H1 (cell line): ENCODE measurements around the gene PSMC5. TPM values are rescaled to one million over a fixed set of nuclear protein-coding genes. Genes with fewer than 3 reads are reported as not detected.

Experiments
- CTCF ChIA-PET: fragments of 300-600 bp; sonication (Branson Sonifier 250); formaldehyde crosslinking; loops from one replicate; lab custom pipeline; 2021; ENCODE audit not compliant: partially characterized antibody; lab: Charles Lee
- POLR2A ChIA-PET: fragments of 300-600 bp; sonication (Branson Sonifier 250); formaldehyde crosslinking; loops from one replicate; lab custom pipeline; 2021; ENCODE audit warnings: inconsistent platforms; ENCODE audit not compliant: partially characterized antibody; lab: Charles Lee
- DNase-seq, 2 experiments: peaks; one replicate each; pipeline versions ENCODE4 v3.0.0 to v3.0.0-alpha.2; 2010 to 2022; ENCODE audit warnings: low spot score in 2 of 2, low read depth in 1 of 2, mixed read lengths in 1 of 2
- FAIRE-seq: peaks from 2 replicates; lab custom pipeline; 2011; peaks lifted over from hg19 to GRCh38; lab: Jason Lieb, UNC
- H2AFZ ChIP-seq: 2 replicates; pipeline ENCODE4 v1.8.1; 2012; ENCODE audit warnings: low read length, inconsistent platforms
- H2AK5ac ChIP-seq: 2 replicates; pipeline ENCODE4 v1.6.1; 2013; ENCODE audit warnings: low read depth, low read length
- H2BK120ac ChIP-seq: replicated peaks from 2 replicates; pipeline ENCODE3; 2013; ENCODE audit warnings: low read depth, low read length, inconsistent platforms
- H2BK12ac ChIP-seq: 2 replicates; pipeline ENCODE4 v1.6.1; 2013; ENCODE audit warnings: low read depth, low read length
- H2BK15ac ChIP-seq: 2 replicates; pipeline ENCODE4 v1.6.1; 2013; ENCODE audit warnings: low read length
- H2BK20ac ChIP-seq: 2 replicates; pipeline ENCODE4 v1.6.1; 2013; ENCODE audit warnings: low read length
- H2BK5ac ChIP-seq: 2 replicates; pipeline ENCODE4 v1.6.1; 2013; ENCODE audit warnings: low read depth, low read length
- H3K14ac ChIP-seq: 2 replicates; pipeline ENCODE4 v1.6.1; 2013; ENCODE audit warnings: inconsistent platforms; ENCODE audit not compliant: insufficient read length
- H3K18ac ChIP-seq: 2 replicates; pipeline ENCODE4 v1.6.1; 2013; ENCODE audit warnings: low read length; ENCODE audit errors: extremely low read depth
- H3K23ac ChIP-seq: 2 replicates; pipeline ENCODE4 v1.6.1; 2013; ENCODE audit warnings: inconsistent platforms; ENCODE audit not compliant: insufficient read length
- H3K23me2 ChIP-seq: 2 replicates; pipeline ENCODE4 v1.6.1; 2013; ENCODE audit warnings: low read depth, low read length
- H3K27ac ChIP-seq: 2 replicates; pipeline ENCODE4 v1.6.1; 2011; ENCODE audit warnings: low read depth, low read length, inconsistent platforms
- H3K27me3 ChIP-seq, 4 experiments: replicated peaks in 1 of 4; 1 replicate in 1 of 4; 2 replicates in 3 of 4; pipeline versions ENCODE4 v1.6.1 to v1.8.1; 2011 to 2013; ENCODE audit warnings: low read length in 3 of 4, mild to moderate bottlenecking in 3 of 4, inconsistent platforms in 2 of 4, mixed read lengths in 2 of 4, moderate library complexity in 1 of 4; ENCODE audit not compliant: control insufficient read depth in 3 of 4, insufficient read depth in 3 of 4; ENCODE audit errors: extremely low read depth in 1 of 4
- H3K36me3 ChIP-seq, 4 experiments: 2 replicates each; pipeline versions ENCODE4 v1.6.1 to v1.8.1; 2011 to 2013; ENCODE audit warnings: mild to moderate bottlenecking in 4 of 4, low read length in 3 of 4, moderate library complexity in 2 of 4, control low read depth in 1 of 4, inconsistent platforms in 1 of 4; ENCODE audit not compliant: insufficient read depth in 4 of 4, control insufficient read depth in 2 of 4
- H3K4ac ChIP-seq: replicated peaks from 2 replicates; pipeline ENCODE3; 2013; ENCODE audit warnings: low read length, low read depth, mixed read lengths, inconsistent platforms; ENCODE audit not compliant: insufficient read length
- H3K4me1 ChIP-seq, 4 experiments: replicated peaks in 1 of 4; 1 replicate in 1 of 4; 2 replicates in 3 of 4; pipeline versions ENCODE4 v1.6.1 to v1.8.1; 2011 to 2013; ENCODE audit warnings: low read length in 3 of 4, inconsistent platforms in 2 of 4, mixed read lengths in 1 of 4; ENCODE audit not compliant: insufficient read depth in 4 of 4, control insufficient read depth in 3 of 4
- H3K4me2 ChIP-seq, 2 experiments: 2 replicates each; pipeline versions ENCODE4 v1.6.1 to v1.8.1; 2011 to 2013; ENCODE audit warnings: low read depth in 2 of 2, low read length in 2 of 2, control low read depth in 1 of 2, inconsistent platforms in 1 of 2, mild to moderate bottlenecking in 1 of 2; ENCODE audit not compliant: insufficient read depth in 1 of 2
- H3K4me3 ChIP-seq, 4 experiments: fragments of 200-600, 300-600 bp in 1 of 4; sonication (generic), shearing (Covaris generic), sonication (Bioruptor Twin) in 1 of 4; 2 replicates each; pipeline versions ENCODE4 v1.5.1 to v1.8.1; 2011 to 2016; ENCODE audit warnings: low read length in 4 of 4, low read depth in 3 of 4, control low read depth in 2 of 4, inconsistent platforms in 2 of 4, mild to moderate bottlenecking in 2 of 4, mixed read lengths in 1 of 4, moderate library complexity in 1 of 4; ENCODE audit not compliant: insufficient read depth in 2 of 4; ENCODE audit errors: extremely low read depth in 1 of 4
- H3K56ac ChIP-seq: replicated peaks from 2 replicates; pipeline ENCODE3; 2013; ENCODE audit warnings: low read depth, mild to moderate bottlenecking, mixed read lengths, low read length, inconsistent platforms; ENCODE audit not compliant: insufficient read length
- H3K79me1 ChIP-seq: 2 replicates; pipeline ENCODE4 v1.6.1; 2013; ENCODE audit warnings: low read depth, low read length, control low read depth
- H3K79me2 ChIP-seq, 2 experiments: 2 replicates each; pipeline versions ENCODE4 v1.6.1 to v1.8.1; 2012 to 2013; ENCODE audit warnings: low read length in 2 of 2, mild to moderate bottlenecking in 2 of 2, inconsistent platforms in 1 of 2; ENCODE audit not compliant: insufficient read depth in 2 of 2, control insufficient read depth in 1 of 2
- H3K9ac ChIP-seq, 4 experiments: replicated peaks in 1 of 4; 1 replicate in 1 of 4; 2 replicates in 3 of 4; pipeline versions ENCODE4 v1.6.1 to v1.8.1; 2011 to 2013; ENCODE audit warnings: low read depth in 3 of 4, low read length in 3 of 4, control low read depth in 2 of 4, mild to moderate bottlenecking in 2 of 4, moderate library complexity in 2 of 4, inconsistent platforms in 1 of 4; ENCODE audit errors: extremely low read depth in 1 of 4
- H3K9me3 ChIP-seq, 2 experiments: 2 replicates each; pipeline versions ENCODE4 v1.6.1 to v1.8.1; 2012 to 2013; ENCODE audit warnings: mild to moderate bottlenecking in 2 of 2, moderate library complexity in 2 of 2, control low read depth in 1 of 2, inconsistent platforms in 1 of 2, low read depth in 1 of 2, low read length in 1 of 2, mixed read lengths in 1 of 2; ENCODE audit not compliant: insufficient read depth in 2 of 2
- H4K20me1 ChIP-seq, 2 experiments: replicated peaks in 1 of 2; 2 replicates each; pipeline versions ENCODE3 to v1.8.1; 2011 to 2013; ENCODE audit warnings: inconsistent platforms in 2 of 2, low read length in 2 of 2, mild to moderate bottlenecking in 1 of 2; ENCODE audit not compliant: insufficient read depth in 2 of 2, control insufficient read depth in 1 of 2
- H4K5ac ChIP-seq: 2 replicates; pipeline ENCODE4 v1.6.1; 2013; ENCODE audit warnings: low read length, low read depth, mixed read lengths, inconsistent platforms; ENCODE audit not compliant: insufficient read length
- H4K8ac ChIP-seq: 2 replicates; pipeline ENCODE4 v1.8.0; 2013; ENCODE audit warnings: mild to moderate bottlenecking, moderate library complexity, low read length, inconsistent platforms; ENCODE audit not compliant: insufficient read depth; ENCODE audit errors: extremely low read depth
- H4K91ac ChIP-seq: replicated peaks from 2 replicates; pipeline ENCODE3; 2013; ENCODE audit warnings: low read length, mixed read lengths, inconsistent platforms; ENCODE audit not compliant: insufficient read length
- BACH1 ChIP-seq: IDR thresholded peaks from 2 replicates; pipeline ENCODE4 v1.6.1; 2012; ENCODE audit warnings: low read length, improper control_type of control experiment
- EGR1 ChIP-seq: IDR thresholded peaks from 2 replicates; pipeline ENCODE4 v1.6.1; 2011; ENCODE audit warnings: low read depth, low read length, borderline replicate concordance
- FOSL1 ChIP-seq: IDR thresholded peaks from 2 replicates; pipeline ENCODE4 v1.6.1; 2011; ENCODE audit warnings: mild to moderate bottlenecking, low read depth, low read length, moderate library complexity; ENCODE audit not compliant: insufficient read depth
- PHF8 ChIP-seq: fragments of 200-600 bp; sonication (generic); conservative IDR thresholded peaks from 2 replicates; pipeline ENCODE4 v1.7.1; 2012; ENCODE audit warnings: low read depth, mild to moderate bottlenecking, inconsistent platforms, low read length, moderate library complexity
- SUZ12 ChIP-seq: fragments of 200-600 bp; sonication (generic); IDR thresholded peaks from 2 replicates; pipeline ENCODE4 v1.6.1; 2012; ENCODE audit warnings: mild to moderate bottlenecking, inconsistent platforms, low read length, moderate library complexity, mixed read lengths
- whole genome bisulfite sequencing, 2 experiments: shearing (Covaris generic) in 1 of 2; methylation state at CpG; one replicate each; pipeline versions ENCODE4 v1.1.6 to v1.1.7; 2013 to 2015; ENCODE audit warnings: low lambda C conversion rate in 2 of 2, mixed read lengths in 2 of 2, inconsistent platforms in 1 of 2, low coverage in 1 of 2, missing lambda C conversion rate in 1 of 2; ENCODE audit not compliant: insufficient replicate concordance in 2 of 2, insufficient coverage in 1 of 2, insufficient read length in 1 of 2; ENCODE audit errors: extremely low coverage in 1 of 2, missing lambda C conversion rate in 1 of 2; 5-methylcytosine and 5-hydroxymethylcytosine counted together
- polyA plus RNA-seq, 7 experiments: library from polyadenylated mRNA; depleted of rRNA in 3 of 7; stranded (reverse) in 5 of 7; unstranded in 2 of 7; fragments of >200 nt in 5 of 7; fragments of 200-250 nt in 2 of 7; gene quantifications; 1 replicate in 5 of 7; 2 replicates in 1 of 7; 4 replicates in 1 of 7; pipeline versions ENCODE4 v1.2.1 to v1.2.3, GENCODE V29; 2011 to 2013; ENCODE audit warnings: missing spikeins in 2 of 7, mixed read lengths in 2 of 7
- total RNA-seq: library from RNA; stranded (reverse); fragmentation: NEBNext Ultra II Directional; extraction: Animal tissue kit (Norgen Biotek cat#: 25700); gene quantifications from 2 replicates; pipeline ENCODE4 v1.2.1, GENCODE V29; 2021

Gene PSMC5
- total and polyA plus RNA-seq, 2 of the 8 experiments (the other 6 are each of a cell fraction or from before 2014, with no cell fraction given), result 172 to 180 TPM

DNA sequence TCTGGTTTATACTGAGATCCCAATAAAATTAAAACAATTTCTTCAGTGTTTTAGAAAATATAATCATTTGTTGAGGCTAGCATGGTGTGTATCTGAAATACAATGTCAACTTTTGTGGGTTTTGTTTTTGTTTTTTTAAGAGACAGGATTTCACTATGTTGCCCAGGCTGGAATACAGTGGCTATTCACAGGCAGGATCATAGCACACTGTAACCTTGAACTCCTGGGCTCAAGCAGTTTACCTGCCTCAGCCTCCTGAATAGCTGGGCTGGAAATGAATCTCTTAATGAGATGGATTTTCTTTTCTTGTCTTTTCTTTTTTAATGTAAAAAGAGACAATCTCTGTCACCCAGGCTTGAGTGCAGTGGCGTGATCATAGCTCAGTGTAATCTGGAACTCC, 41.1 kb upstream of the PSMC5 start:
- Histone ChIP-seq H2BK20ac (no peak overlapping the region), H3K9ac (no peak overlapping the region), H3K23me2 (no peaks in the 10 kb centered on the region; the same call in 1 of the 2 replicates), H3K27ac (no peak overlapping the region), H2AK5ac (no peak overlapping the region), H3K27me3 (no peaks in the 10 kb centered on the region), H2BK120ac (no peak overlapping the region), H4K91ac (no peak overlapping the region), H4K8ac (no peak overlapping the region), H3K4me2 (no peak overlapping the region), H2BK12ac (no peak overlapping the region), H2BK5ac (no peak overlapping the region), H3K36me3 (peaks cover 8 to 56% (median 39%) of the 10 kb centered on the region in 4 experiments), H3K4me1 (no peaks in the 10 kb centered on the region), H4K20me1 (peaks cover 9 to 13% of the 10 kb centered on the region in 2 experiments), H3K56ac (no peak overlapping the region), H3K18ac (no peak overlapping the region), H2AFZ (no peak overlapping the region), H3K4ac (no peak overlapping the region), H2BK15ac (no peak overlapping the region), H3K14ac (no peak overlapping the region), H3K9me3 (no peaks in the 10 kb centered on the region), H3K4me3 (no peak overlapping the region), H3K23ac (no peak overlapping the region), H3K79me2 (peaks cover 9 to 72% of the 10 kb centered on the region in 2 experiments), H4K5ac (no peak overlapping the region), H3K79me1 (peaks cover 4% of the 10 kb centered on the region; the same call in 1 of the 2 replicates)
- POLR2A ChIA-PET, result interaction anchor here (0.9 to 24.4 kb wide), 4 partner anchors 12 to 39 kb away, joined by 3 to 481 read pairs (median 53); partner anchors contain the start of genes CCDC47, DDX42, FTSJ3 and PSMC5
- no peak for FAIRE-seq
- 79% methylated on average over 1 of the region's 1 CpG; no CpG with 5 or more reads in 1 of the 2 experiments for WGBS, 2 experiments
- CTCF ChIA-PET, result no interaction called here
- no peak for TF ChIP-seq EGR1
- TF ChIP-seq FOSL1, result no peak
- no peak for TF ChIP-seq PHF8
- TF ChIP-seq SUZ12, result no peak
- no peak for TF ChIP-seq BACH1
- no peak for DNase-seq
